GM11168 (cell line): ENCODE results near the gene CCDC188.

ENCODE experiments used
- in situ Hi-C: fragments of 300-500 bp; cut with MboI; formaldehyde crosslinking; loops from one replicate; pipeline ENCODE4 v1.12.0; 2022; ENCODE audit warnings: low sequenced_read_pairs; ENCODE audit not compliant: unreplicated experiment

Gene CCDC188

DNA sequence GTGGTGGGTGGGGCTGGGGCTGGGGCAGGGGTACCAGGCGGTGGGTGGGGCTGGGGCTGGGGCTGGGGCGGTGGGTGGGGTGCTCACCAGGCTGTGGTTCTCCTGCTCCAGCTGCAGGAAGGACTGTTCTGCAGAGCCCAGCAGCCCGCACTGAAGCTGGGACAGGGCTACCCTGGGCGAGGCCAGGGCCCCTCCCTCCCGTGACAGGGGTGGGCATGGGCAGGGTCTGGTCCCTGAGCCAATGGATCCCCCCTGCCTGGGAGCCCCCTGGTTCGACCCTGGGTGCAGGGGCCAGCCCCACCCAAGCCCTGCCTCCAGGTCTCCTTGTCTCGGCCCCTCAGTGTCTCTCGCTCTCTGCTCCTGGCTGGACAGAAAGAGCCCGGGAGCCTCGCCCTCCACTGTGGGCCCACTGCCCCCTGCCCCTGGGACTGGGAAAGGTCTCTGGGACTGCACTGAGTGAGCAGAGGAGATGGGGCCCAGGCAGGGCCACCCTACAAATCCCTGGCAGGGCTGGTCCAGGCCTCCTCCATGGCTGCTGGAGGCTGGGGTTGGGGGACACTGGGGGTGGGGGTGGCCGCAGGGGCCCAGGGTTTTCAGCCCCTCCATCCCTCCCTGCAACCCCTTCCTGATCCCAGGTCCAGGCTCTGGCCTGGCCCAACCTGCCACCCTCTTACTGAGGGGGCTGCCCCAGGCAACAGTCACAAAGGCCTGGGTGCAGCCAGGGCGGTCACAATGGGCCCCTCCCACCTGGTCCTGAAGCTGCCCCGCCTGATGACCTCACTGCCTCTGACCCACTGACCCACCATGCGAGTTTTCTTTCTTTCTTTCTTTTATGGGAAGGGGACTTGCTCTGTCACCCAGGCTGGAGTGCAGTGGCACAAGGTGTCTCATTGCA lies at the start of gene CCDC188:
TSS of gene CCDC188 (minus strand) at position 675 of the 895 bp plus-strand sequence. CDS start at position 606, 69 bp downstream.
- in situ Hi-C loops = no loop called here

DNA sequence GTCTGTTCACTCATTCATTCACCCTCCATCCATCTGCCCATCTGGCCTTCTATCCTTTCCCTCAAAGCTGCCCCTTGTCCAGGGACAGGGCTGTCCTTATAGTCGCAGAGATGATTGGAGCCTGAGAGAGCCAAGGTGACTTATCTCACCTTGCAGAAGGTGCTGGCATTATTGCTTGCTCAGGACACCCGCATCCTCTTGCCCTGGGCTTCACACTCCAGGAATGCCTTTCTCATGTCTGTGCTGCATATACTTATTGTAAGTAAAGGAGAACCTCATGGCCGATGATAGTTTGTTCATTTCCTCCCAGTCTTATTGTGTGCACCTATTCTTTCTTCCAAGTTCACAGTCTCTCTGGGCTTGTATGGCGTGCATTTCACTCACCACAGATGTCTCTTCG lies 49.1 kb upstream of the CCDC188 start:
- in situ Hi-C loops = no loop called here

GRCh38 chr22:20199413-20199842 lies 48.6 kb upstream of the CCDC188 start:
- in situ Hi-C loops = no loop called here

DNA sequence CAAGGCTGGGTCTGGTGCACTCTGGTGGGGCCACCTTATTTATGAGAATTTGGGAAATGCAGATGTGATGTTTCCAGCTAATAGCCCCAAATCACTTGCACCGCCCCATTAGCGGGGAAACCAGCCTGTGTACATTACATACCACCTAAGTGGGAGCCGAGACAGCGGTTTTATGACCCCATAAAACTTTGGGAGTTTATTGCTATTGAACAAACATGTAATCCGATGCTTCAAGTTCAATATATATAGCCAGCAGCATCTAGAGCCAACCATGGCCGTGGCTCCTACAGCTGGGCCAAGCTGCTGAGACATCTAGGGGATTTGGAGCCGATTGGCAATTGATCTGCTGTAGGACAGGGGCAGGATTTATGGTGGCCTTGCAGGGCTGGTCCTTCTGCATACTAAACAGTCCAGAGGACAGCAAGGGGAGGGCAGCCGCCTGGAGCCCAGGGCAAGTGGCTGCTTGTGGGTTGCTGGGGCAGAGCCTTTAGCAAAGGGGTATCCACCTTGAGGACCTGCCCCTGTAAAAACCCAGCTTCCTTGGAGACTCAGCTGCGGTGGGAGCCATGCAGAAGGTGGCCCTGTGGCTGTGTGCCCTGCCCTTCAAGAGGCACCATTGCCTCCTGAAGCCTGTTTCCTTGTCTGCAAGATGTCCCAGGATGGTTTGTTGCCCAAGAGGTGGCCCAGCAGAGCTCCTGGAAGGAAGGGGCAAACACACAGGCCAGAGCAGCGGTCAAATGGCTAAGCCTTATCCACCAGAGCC lies 47.9 kb upstream of the CCDC188 start:
- in situ Hi-C loops = no loop called here

DNA sequence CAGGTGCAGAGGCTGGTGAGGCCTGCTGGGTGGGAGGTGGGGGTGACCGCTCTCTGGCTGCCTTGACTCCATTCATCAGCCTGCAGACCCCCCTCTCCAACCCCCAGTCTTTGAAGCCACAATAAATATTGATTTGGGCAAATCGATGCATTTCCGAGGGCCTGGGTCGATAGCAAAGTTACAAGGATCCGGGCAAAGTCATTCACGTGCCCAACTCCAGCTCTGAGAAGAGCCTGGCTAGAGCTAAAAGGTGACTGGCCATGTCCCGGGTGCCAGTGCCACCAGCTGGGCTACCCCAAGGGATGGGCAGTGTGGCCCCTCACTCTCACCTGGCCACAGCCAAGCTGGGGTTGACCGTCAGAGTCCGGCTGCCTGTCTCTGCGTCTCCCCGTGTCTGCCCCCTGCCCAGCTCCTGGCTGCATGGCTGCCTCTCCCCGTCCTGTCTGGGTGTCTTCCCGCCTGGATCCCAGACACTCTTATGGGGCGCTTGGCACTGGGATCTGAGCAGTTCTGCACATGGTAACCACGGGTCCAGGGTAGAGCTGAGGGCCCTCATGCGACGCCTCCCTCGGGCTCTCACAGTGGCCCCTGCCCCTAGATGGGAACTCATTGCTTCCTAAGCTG lies 46.7 kb upstream of the CCDC188 start:
- in situ Hi-C loops = no loop called here

DNA sequence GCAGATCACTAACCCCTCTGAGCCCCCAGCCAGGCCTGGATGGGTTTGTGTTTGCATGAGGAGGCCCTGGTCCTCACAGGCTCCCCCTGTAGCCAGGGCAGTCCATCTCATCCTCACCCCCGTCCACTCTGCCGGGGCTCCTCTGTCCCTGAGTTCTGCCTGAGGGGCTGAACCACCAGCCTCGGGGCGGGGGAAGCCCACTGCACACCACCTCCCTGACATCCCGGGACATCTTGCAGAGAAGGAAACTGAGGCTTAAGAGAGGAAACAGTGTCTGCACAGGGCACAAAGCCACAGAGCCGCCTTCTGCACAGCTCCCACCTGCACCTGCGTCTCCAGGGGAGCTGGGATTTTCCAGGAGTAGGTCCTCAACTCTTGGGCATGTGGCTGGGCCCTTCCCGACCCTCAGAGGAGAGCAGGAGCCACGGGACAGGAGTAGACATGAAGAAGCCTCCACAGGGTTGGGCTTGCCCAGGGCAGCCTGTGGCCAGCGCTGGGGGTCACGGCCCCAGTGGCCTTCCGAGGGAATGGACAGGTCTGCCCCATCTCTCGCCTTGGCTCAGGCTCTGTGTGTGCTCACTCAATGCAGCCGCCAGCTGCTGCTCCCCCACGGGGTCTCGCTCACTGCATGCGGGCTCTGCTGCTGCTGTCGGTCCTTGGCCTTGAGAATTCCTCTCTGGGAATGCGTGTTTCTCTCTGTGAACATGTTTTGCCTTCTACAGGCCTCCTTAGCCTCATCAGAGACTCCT lies 45.4 kb upstream of the CCDC188 start:
- in situ Hi-C loops = no loop called here

GRCh38 chr22:20194681-20195593 lies 44.1 kb upstream of the CCDC188 start:
- in situ Hi-C loops = no loop called here

GRCh38 chr22:20193761-20194494 lies 43.1 kb upstream of the CCDC188 start:
- in situ Hi-C loops = no loop called here

DNA sequence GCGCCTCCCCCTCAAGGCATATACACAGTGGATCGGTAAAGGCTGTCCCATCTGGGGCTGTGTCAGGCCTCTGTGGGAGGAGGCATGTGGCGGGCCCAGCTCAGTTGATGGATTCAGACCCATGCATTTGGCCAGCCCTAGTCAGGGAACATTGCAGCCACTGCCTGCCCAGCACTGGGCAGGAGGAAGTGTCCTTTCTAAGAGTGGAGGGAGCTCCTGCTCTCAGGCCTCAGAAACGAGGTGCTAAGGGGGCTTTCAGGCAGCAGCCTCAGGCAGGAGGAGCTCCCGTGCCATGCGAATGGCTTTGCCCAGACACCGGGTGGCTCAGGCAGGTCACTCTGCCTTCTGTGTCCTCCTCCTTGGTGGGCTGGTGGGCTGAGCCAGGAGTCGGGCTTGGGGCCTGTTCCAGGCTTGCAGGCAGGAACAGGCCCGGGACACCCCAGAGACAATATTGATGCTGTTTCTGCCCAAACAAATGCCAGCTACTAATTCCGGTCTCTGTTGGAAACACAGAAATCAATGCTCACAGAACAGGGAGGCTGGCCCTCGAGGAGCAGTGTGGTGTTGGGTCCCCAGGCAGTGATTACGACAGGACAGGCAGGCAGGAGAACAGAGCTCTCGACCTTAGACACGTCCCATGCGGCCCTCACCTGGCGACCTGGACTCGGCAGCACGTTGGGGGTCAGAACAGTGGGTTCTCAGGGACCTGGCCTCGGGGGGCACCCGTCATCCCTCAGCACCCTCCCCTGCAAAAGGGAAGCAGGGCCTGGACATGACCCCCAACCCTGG lies 42.3 kb upstream of the CCDC188 start:
- in situ Hi-C loops = no loop called here

DNA sequence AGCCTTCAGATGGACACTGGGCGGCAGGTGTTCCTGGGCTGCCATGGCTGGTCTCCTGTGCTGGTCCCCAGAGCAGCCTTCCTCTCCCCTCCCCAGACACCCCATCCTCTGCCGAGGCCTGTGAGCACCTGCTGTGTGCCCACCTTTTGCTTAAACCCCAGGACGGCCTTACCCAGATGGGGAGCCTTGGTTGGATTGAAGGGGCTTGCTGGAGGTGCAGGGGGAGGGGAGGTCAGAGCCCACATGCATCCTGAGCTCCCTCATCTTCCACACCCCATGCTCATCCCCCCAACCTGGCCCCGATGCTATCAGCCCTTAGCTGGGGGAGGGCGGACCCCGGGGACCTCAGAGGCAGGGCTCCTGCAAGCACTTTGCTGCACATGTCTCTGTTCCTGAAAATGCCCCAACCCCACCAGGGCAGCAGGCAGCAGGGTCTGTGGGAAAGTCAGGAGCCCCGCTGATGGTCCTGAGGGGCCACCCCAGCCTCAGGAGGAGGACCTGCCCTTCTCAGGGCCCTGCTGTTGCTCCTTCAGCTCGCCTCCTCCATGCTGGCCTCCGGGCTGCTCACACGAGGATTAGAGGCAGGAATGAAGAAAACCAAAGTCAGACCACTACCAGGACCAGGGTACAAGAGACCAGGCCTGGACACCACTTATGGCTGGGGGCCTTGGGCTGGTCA lies 41.6 kb upstream of the CCDC188 start:
- in situ Hi-C loops = no loop called here

- in situ Hi-C loops = no loop called here
Observed at GRCh38 chr22:20191803-20192202, 40.9 kb upstream of the CCDC188 start.

DNA sequence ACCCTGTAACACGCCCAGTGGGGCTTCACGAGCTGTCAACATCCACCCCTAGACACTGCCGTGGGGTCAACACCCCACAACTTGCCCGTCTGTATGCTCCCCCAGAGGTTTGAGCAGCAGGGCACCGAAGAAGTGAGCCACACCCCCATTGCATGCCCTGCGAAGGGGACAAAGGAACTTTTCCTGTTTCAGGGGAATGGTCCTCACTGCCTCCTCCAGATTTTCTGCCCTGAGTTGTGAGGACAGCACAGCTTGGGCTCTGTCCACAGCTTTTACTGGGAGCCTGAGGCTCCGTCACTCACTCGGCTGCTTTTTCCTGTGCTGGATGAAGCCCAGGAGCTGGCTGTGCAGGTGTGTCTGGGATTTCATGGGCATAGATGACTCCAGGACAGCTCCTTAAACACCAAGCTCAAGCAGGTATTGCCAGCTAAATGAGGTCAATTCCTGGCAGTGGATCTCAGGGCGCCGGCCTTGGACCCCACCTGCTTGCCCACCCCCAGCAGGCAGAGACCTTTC lies 40.2 kb upstream of the CCDC188 start:
- in situ Hi-C loops = no loop called here

DNA sequence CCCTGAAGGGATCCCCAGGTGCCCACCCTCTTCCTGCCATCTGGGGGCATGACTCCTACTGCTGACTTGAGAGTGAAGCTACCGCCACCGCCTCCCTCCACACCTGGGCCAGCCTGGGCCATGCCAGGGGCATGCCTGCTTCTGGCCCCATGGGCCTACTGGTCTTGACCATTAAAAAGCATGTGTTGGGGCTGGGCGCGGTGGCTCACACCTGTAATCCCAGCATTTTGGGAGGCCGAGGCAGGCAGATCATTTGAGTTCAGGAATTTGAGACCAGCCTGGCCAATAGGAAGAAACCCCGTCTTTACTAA lies 37.7 kb upstream of the CCDC188 start:
- in situ Hi-C loops = no loop called here

- in situ Hi-C loops = no loop called here
Observed at GRCh38 chr22:20187777-20188566, 37.1 kb upstream of the CCDC188 start.

GRCh38 chr22:20186871-20187546 lies 36.2 kb upstream of the CCDC188 start:
- in situ Hi-C loops = no loop called here
